ENCODE results near the gene CRYBG2. TPM values are rescaled to one million over a fixed set of nuclear protein-coding genes. Genes with fewer than 3 reads are reported as not detected.

CRYBG2 gene
- polyA plus RNA-seq, 2 donors = 163 to 275 TPM

Other genes with a start within 250 kb of the CRYBG2 start
- 1 to 10 TPM; 2.6 to 3.7 TPM for gene PDIK1L, start 242.3 kb downstream of the CRYBG2 start, polyA plus RNA-seq
- gene FAM110D, start 195.1 kb downstream of the CRYBG2 start, polyA plus RNA-seq = 1 to 10 TPM in 1 of 2 donors, under 1 TPM in 1; 0.94 to 1.6 TPM
- not detected for gene C1orf232, start 185.2 kb downstream of the CRYBG2 start, polyA plus RNA-seq
- gene ZNF593, start 184.2 kb downstream of the CRYBG2 start, polyA plus RNA-seq = 10 to 100 TPM; 42.3 to 63.3 TPM
- under 1 TPM; 0.12 to 0.22 TPM for gene ZNF593OS, start 182.3 kb downstream of the CRYBG2 start, polyA plus RNA-seq
- 10 to 100 TPM; 18.7 to 31.9 TPM for gene CNKSR1, start 176.6 kb downstream of the CRYBG2 start, polyA plus RNA-seq
- not detected for gene CATSPER4, start 163.5 kb downstream of the CRYBG2 start, polyA plus RNA-seq
- gene CEP85, start 119.9 kb downstream of the CRYBG2 start, polyA plus RNA-seq = 1 to 10 TPM; 5.3 to 5.9 TPM
- gene SH3BGRL3, start 74.0 kb downstream of the CRYBG2 start, polyA plus RNA-seq = 100 to 1,000 TPM; 170 to 299 TPM
- 10 to 100 TPM; 10.1 to 16.0 TPM for gene UBXN11, start 47.5 kb downstream of the CRYBG2 start, polyA plus RNA-seq
- 10 to 100 TPM; 17.0 to 20.6 TPM for gene CD52, start 36.2 kb downstream of the CRYBG2 start, polyA plus RNA-seq
- under 1 TPM; 0.28 to 0.51 TPM for gene ZNF683, start 18.6 kb upstream of the CRYBG2 start, polyA plus RNA-seq
- gene LIN28A, start 56.7 kb upstream of the CRYBG2 start, polyA plus RNA-seq = not detected
- gene DHDDS, start 78.2 kb upstream of the CRYBG2 start, polyA plus RNA-seq = 10 to 100 TPM; 22.6 to 29.3 TPM
- gene HMGN2, start 118.3 kb upstream of the CRYBG2 start, polyA plus RNA-seq = 100 to 1,000 TPM; 314 to 439 TPM
- gene RPS6KA1, start 175.6 kb upstream of the CRYBG2 start, polyA plus RNA-seq = 10 to 100 TPM in 1 of 2 donors, 1 to 10 TPM in 1; 9.6 to 15.0 TPM